ENCODE results near the gene SLC1A7.

The SLC1A7 gene

GRCh38 chr1:53107090-53107489, 35.3 kb downstream of the SLC1A7 start:
- Histone ChIP-seq H3K9me3 (ENCODE audit: low read length) (no peaks in the 10 kb centered on the region), H3K4me2 (ENCODE audit: low read length) (no peak overlapping the region), H3K9ac (ENCODE audit: low read length) (no peak overlapping the region), H2AFZ (ENCODE audit: low read length) (no peak overlapping the region), H3K79me2 (ENCODE audit: insufficient read depth, low read length) (no peaks in the 10 kb centered on the region), H3K27ac (ENCODE audit: low read depth, low read length, poor library complexity, severe bottlenecking) (no peak overlapping the region), H3K27me3 (ENCODE audit: insufficient read depth, low read length) (peaks cover 8% of the 10 kb centered on the region; the same call in 1 of the 2 replicates), H3K36me3 (ENCODE audit: insufficient read depth, low read length) (no peaks in the 10 kb centered on the region), H3K4me1 (ENCODE audit: insufficient read depth, low read length, severe bottlenecking) (no peaks in the 10 kb centered on the region), H4K20me1 (ENCODE audit: insufficient read depth, low read length) (no peaks in the 10 kb centered on the region), H3F3A (ENCODE audit: insufficient read depth, low read length) (no peaks in the 10 kb centered on the region), H3K4me3 (ENCODE audit: low read depth, low read length, poor library complexity, severe bottlenecking) (no peak overlapping the region), H3K9me2 (ENCODE audit: low read depth, low read length) (no peaks in the 10 kb centered on the region)
- TF ChIP-seq CTCF (IDR thresholded peaks at IDR 0.05; ENCODE audit: low read length) = no peak
- TF ChIP-seq EZH2 (IDR thresholded peaks at IDR 0.05; ENCODE audit: borderline replicate concordance, low read length) = no peak

- Histone ChIP-seq H2AFZ (ENCODE audit: low read length) (no peak overlapping the region), H3K9ac (ENCODE audit: low read length) (no peak overlapping the region), H3K27ac (ENCODE audit: low read depth, low read length, poor library complexity, severe bottlenecking) (no peak overlapping the region), H3K36me3 (ENCODE audit: insufficient read depth, low read length) (no peaks in the 10 kb centered on the region), H3K4me3 (ENCODE audit: low read depth, low read length, poor library complexity, severe bottlenecking) (no peak overlapping the region), H3K27me3 (ENCODE audit: insufficient read depth, low read length) (peaks cover 8% of the 10 kb centered on the region; the same call in 1 of the 2 replicates), H3K4me2 (ENCODE audit: low read length) (no peak overlapping the region), H3K4me1 (ENCODE audit: insufficient read depth, low read length, severe bottlenecking) (no peaks in the 10 kb centered on the region), H3F3A (ENCODE audit: insufficient read depth, low read length) (no peaks in the 10 kb centered on the region; the same call in 1 of the 2 replicates), H3K9me3 (ENCODE audit: low read length) (peaks cover 3% of the 10 kb centered on the region; the same call in 1 of the 2 replicates), H4K20me1 (ENCODE audit: insufficient read depth, low read length) (no peaks in the 10 kb centered on the region), H3K79me2 (ENCODE audit: insufficient read depth, low read length) (no peaks in the 10 kb centered on the region), H3K9me2 (ENCODE audit: low read depth, low read length) (no peaks in the 10 kb centered on the region)
- TF ChIP-seq CTCF (IDR thresholded peaks at IDR 0.05; ENCODE audit: low read length) = no peak
- TF ChIP-seq EZH2 (IDR thresholded peaks at IDR 0.05; ENCODE audit: borderline replicate concordance, low read length) = no peak
These were observed 38.0 kb downstream of the SLC1A7 start for GRCh38 chr1:53104289-53104913.

- H3F3A ChIP-seq (ENCODE audit: insufficient read depth, low read length) = no peaks in the 10 kb centered on the region
- H3K79me2 ChIP-seq (ENCODE audit: insufficient read depth, low read length) = no peaks in the 10 kb centered on the region
- H3K9me3 ChIP-seq (ENCODE audit: low read length) = peaks cover 2% of the 10 kb centered on the region; the same call in 1 of the 2 replicates
- H3K27me3 ChIP-seq (ENCODE audit: insufficient read depth, low read length) = no peaks in the 10 kb centered on the region
- no peaks in the 10 kb centered on the region for H3K36me3 ChIP-seq (ENCODE audit: insufficient read depth, low read length)
- H4K20me1 ChIP-seq (ENCODE audit: insufficient read depth, low read length) = no peaks in the 10 kb centered on the region
- no peak overlapping the region for H3K27ac ChIP-seq (ENCODE audit: low read depth, low read length, poor library complexity, severe bottlenecking)
- H3K9me2 ChIP-seq (ENCODE audit: low read depth, low read length) = no peaks in the 10 kb centered on the region
- no peak overlapping the region for H3K4me3 ChIP-seq (ENCODE audit: low read depth, low read length, poor library complexity, severe bottlenecking)
- no peak overlapping the region for H2AFZ ChIP-seq (ENCODE audit: low read length)
- no peak for TF ChIP-seq EZH2 (IDR thresholded peaks at IDR 0.05; ENCODE audit: borderline replicate concordance, low read length)
- no peak overlapping the region for H3K9ac ChIP-seq (ENCODE audit: low read length)
- no peak overlapping the region for H3K4me2 ChIP-seq (ENCODE audit: low read length)
- H3K4me1 ChIP-seq (ENCODE audit: insufficient read depth, low read length, severe bottlenecking) = no peaks in the 10 kb centered on the region
These were observed 47.9 kb downstream of the SLC1A7 start for GRCh38 chr1:53094533-53094919.

All from OCI-LY1 (cell line).